B cell (primary cell): ENCODE results near the gene RPL35.

ENCODE experiments used
- EZH2 ChIP-seq: IDR thresholded peaks from 2 replicates; pipeline ENCODE4 v1.6.1; 2012; ENCODE audit warnings: borderline replicate concordance, low read depth, mild to moderate bottlenecking, moderate library complexity, low read length; ENCODE audit not compliant: insufficient read depth, poor library complexity, severe bottlenecking
- TF ChIP-seq, protein P1 (sequence below): fragments of 200-600 bp; IDR thresholded peaks from one replicate; pipeline ENCODE4 v1.8.0; 2022; ENCODE audit warnings: antibody characterized with exemption, mild to moderate bottlenecking

DNA sequence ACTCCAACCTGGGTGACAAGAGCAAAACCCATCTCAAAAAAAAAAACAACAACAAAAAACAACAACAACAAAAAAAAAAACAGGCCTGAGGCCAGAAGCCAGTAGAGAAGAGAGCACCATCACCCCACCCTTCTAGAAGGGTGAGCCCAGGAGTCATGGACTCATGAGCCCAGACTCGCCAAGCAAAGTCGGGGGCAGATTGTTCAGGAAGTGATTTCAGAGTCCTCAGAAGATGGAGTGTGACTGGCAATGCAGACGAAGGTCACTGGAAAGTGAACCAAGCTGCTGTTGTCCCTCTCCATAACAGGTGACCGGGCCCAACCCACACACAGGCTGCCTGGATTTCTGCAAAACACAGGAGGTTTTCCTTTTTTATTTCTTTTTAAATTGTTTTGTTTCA lies 17.5 kb downstream of the RPL35 start:
- TF ChIP-seq EZH2, result no peak
- TF ChIP-seq, protein P1, sequence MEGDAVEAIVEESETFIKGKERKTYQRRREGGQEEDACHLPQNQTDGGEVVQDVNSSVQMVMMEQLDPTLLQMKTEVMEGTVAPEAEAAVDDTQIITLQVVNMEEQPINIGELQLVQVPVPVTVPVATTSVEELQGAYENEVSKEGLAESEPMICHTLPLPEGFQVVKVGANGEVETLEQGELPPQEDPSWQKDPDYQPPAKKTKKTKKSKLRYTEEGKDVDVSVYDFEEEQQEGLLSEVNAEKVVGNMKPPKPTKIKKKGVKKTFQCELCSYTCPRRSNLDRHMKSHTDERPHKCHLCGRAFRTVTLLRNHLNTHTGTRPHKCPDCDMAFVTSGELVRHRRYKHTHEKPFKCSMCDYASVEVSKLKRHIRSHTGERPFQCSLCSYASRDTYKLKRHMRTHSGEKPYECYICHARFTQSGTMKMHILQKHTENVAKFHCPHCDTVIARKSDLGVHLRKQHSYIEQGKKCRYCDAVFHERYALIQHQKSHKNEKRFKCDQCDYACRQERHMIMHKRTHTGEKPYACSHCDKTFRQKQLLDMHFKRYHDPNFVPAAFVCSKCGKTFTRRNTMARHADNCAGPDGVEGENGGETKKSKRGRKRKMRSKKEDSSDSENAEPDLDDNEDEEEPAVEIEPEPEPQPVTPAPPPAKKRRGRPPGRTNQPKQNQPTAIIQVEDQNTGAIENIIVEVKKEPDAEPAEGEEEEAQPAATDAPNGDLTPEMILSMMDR, result no peak
